ENCODE measurements around the gene RALGPS1.

Gene RALGPS1

DNA sequence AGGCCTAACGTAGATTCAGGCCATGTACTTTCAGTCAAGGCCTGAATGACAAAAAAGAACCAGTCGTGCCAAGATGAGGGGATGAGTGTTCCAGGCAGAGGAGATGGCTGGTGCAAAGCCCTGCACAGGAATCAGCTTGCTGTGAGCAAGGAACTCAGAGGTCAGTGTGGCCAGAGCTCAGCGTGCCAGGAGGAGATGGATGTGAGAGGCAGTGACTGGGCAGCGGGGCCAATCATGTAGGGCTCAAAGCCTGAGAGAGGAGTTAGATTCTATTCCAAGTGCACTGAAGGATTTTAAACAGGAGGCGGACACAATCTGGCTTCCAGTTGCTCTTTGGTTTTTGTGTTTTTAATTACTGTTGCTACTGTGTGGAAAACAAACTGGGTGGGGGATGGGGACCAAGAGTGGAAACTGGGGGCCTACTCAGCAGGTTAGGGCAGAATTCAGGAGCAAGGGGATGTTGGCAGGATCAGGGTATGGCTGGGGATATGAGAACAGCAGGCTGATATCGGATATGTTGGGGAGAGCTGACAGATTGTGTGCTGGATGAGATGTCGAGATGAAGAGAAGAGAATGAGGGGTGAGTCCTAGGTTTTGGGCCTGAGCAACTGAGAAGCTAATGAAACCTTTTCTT is 143.5 kb downstream of the RALGPS1 start:
- DNase-seq, result no peak

DNA sequence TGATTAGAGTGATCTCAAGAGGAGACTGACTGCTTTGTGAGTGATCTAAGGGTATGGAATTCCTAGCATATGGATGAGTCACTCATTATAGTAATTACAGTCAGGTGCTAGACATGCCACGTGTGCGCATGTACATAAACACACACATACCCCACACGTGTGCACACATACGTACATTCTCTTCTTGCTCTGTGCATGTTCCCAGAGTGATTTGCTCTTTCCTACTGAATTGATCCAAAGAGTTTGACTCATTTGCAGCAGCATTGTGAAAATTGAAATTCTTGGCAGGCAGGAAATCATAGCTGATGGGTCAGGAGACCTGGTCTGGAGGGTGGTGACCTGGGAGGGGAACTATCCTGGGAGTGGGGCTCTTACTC is 144.1 kb downstream of the RALGPS1 start:
- no peak for DNase-seq

DNA sequence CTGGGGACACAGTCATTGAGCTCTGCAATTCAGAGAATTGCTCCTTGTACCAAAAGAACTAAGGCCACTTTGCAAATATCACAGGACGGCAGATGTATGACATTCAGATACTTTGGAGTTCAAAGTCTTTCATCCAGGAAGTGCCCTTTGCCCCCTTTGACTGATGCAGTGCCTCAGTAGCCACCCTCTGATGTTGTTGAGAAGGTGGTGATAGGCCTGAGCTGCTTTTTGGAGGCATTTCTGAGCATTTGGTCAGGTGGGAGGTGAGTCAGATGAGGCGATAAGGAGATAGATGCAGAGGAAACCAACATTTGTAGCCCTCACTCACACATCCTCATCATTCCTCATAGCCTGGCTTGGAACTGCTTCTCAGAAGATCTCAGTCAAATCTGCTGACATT is 144.4 kb downstream of the RALGPS1 start:
- DNase-seq, result no peak

DNA sequence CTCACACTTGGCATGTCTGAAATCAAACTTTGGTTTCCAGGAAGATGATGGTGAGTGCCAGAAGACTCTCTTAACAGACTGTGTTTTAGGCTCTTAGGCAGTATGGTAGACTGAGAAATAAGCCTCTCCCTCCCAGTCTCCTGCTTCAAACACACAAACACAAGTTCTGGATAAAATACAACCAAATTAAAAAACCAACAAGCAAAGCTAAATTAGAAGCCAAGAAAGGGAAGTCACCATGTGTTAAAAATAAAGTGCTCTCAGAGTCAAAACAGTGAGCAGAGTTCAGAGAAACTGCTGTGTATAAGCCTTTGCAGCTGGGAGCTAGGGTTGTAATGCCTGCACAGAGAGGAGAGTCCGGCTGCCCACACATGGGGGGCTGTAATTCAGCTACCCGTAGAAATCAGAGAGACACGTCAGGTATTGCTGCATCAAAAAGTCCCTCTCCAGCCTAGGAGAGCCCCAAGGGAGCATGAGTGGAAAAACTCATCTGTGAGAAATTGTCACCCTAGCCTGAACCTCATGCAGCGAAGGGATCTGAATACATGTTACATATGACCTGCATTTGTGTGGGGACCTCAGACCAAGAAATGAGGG is 145.3 kb downstream of the RALGPS1 start:
- DNase-seq, result no peak

DNA sequence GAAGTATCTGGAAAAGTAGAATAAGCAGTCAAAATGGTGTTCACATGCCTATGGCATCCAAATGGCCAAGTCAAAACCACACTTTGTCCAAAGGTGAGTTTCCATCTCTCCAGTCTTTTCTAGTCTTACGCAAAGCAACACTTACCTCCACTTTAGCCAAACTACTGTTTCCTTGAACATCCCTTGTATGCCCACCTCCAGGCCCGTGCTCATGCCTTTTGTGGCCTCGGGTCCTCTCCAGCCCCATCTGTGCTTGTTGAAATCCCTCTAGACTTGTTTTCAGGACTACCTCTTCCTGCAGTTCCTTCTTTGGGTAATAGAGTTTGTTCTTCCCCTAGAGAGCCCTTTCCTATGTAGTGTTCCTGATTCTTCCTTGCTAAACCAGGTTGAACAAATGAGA is 146.8 kb downstream of the RALGPS1 start:
- no peak for DNase-seq

DNA sequence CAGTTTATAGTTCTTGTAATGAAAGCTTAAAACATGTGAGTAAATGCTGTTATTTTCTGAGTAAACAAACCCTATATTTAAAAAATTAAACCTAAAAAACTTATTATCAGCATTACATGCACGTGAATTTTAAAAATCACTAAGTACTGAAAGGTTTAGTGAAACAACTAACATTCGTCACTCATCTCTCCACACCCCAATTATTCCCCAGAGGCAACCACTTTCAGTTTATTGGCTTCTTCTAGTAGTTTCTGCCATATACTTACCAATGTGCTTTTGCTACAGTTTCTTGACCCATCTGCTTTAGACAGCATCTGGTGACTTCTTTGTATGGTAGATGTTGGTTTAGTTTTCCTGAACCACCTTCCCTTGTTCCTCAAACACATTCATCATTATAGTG is 149.8 kb downstream of the RALGPS1 start:
- DNase-seq, result no peak

DNA sequence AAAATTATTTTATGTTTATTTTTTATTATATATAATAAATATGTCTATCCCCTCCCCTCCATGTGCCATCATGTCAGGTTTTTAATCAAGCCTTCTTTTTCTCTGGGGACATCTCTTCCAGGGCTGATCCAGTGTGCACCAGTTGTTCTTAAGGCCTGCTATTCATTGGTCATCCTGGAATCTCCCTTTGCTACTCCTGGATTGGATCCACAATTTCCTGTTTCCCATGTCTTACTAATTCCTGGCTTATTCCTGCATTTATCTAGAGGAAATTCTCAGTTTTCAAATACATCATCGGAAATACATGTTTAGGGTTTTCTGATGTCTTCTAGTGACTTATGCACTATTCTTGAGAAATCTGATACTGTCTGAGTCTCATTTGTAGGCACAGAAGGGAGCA is 151.0 kb downstream of the RALGPS1 start:
- no peak for DNase-seq

DNA sequence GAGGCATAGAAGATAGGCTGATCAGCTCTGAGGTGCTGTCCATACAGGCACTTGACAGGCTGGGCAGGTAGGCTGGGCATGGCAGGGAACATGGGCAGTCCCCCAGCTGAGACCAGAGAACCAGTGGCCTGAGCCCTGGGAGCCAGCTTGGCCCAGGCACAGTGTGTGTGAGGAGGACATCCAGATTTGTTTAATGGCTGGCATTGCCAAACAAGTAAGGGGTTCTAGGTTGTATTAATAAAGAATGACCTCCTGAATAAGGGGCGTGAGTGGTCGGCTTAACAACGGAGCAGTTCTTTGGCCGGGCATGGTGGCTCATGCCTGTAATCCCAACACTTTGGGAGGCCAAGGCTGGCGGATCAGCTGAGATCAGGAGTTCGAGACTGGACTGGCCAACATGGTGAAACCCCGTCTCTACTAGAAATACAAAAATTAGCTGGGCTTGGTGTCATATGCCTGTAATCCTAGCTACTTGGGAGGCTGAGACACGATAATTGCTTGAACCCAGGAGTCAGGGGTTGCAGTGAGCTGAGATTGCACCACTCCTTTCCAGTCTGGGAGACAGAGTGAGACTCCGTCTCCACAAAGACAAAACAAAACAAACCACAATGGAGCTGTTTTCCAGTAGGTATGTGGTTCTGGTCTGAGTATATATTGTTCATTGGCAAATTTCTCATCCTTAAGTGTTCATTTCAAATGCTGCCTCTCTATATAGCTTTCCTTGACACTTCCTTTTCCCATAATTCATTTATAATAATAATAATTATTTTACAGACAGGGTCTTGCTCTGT is 151.7 kb downstream of the RALGPS1 start:
- no peak for DNase-seq

DNA sequence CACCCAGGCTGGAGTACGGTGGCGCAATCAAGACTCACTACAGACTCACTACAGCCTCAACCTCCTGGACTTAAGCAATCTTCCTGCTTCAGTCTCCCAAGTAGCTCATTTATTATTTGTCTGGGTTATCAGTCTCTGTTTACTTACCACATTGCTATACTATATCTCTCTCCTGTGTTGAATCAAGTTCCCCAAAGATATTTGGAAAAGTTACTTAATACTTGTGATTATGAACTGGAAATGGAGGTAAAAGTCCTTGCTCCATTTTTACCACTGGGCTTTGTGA is 152.2 kb downstream of the RALGPS1 start:
- DNase-seq, result no peak

DNA sequence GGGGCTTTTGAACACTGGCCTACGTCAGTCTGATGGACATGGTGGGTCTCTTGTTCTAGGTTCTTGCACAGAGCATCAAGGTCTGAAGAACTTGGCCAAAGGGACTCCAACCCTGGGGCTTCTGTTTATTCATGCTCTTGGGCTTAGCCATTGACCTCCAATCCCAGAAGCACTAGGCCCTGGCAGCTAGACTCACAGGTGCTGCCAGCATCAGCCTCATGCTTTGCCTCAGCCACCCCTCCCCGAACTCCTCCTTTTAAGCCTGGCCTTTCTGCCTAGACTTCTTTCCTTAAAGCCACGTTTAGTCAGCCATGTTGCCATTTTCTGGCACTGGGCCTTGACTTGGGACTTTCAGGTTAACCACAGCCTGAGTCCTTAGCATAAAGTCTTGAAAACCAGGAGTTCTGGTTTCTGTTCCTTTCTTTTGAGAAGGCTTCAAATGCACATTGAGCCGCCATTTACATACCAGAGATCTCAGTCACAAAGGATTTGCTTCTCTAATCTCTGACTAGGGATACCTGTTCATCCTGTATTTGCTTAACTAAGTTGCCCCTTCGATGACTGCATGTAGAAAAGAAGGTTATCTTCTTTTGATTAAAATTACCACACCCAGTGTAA is 153.1 kb downstream of the RALGPS1 start:
- DNase-seq, result no peak

DNA sequence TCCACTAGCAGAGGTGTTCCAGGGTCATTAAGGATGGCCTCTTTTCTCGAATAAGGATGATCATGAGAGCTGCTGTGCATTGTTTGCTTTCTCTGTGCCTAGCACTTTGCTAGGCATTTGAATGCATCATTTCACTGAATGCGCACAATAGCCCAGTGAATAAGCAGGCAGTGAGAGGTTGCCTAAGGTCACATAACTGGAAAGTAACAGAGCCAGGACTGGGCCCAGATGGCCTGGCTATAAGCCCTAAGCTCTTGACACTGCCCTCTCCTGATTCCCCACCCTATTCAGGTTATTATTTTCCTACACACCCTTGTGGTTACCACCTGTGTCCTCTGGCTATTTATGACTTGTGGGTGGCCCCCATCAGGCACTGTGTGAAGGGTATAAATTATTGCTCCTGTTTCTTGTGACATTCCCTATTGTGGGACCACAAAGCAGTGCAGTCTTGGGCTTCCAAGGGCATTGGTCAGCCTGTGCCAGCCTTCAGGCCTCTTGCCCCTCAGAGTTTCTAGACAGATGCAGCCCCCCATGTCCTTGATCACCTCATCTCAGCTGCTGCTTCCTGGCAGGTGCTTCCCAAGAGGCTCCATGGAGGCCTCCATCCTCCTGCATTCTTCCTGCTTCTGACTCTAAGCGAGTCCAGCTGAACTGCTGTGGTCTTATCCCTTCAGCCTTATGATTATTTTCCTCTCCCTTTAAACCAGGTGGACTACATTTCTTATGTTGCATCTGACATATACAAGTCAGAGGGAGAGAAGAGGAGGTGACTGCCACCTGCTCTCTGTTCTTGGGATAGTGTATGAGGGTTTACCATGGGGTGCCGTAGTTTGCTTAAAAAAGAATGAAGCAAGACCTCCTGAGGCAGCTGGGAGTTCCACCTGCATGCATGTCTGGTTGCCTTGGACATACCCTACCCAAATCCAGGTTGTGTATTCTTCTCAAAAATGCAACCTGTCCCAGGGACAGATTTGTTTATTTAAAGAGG is 160.3 kb downstream of the RALGPS1 start:
- no peak for DNase-seq

DNA sequence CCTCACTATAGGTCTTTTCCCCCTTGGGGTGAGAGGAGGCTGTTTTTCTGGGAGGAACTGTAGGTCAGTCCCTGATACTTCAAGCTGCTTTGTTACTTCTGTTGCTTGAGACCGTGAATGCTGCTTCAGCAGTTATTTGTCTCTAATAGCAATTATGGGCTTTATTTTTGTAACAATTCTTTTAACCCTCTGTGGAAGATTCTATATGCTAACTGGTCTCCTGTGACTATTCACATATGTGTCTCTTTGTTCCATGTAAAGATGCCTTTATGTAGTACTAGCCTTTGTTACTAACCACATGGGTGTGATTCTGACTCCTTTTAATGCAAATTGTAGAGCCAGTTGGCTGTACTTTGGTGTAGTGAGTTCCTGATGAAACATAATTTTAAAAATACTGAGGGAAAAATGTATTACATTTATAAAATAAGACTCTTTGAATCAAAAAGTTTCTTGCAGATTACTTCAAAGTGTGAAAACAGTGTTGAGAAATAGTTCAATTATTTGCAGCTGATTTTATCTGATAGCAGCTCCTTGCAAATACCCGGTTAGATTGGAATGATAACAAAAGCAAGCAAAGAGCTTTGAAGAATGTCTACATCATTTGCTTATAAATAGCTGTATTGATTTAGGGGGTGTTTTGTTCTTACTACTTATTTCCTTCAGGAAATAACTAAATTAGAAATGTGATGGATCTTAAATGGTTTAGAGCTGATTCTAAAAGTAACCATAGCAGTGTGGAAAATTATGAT is 161.2 kb downstream of the RALGPS1 start:
- DNase-seq, result no peak

DNA sequence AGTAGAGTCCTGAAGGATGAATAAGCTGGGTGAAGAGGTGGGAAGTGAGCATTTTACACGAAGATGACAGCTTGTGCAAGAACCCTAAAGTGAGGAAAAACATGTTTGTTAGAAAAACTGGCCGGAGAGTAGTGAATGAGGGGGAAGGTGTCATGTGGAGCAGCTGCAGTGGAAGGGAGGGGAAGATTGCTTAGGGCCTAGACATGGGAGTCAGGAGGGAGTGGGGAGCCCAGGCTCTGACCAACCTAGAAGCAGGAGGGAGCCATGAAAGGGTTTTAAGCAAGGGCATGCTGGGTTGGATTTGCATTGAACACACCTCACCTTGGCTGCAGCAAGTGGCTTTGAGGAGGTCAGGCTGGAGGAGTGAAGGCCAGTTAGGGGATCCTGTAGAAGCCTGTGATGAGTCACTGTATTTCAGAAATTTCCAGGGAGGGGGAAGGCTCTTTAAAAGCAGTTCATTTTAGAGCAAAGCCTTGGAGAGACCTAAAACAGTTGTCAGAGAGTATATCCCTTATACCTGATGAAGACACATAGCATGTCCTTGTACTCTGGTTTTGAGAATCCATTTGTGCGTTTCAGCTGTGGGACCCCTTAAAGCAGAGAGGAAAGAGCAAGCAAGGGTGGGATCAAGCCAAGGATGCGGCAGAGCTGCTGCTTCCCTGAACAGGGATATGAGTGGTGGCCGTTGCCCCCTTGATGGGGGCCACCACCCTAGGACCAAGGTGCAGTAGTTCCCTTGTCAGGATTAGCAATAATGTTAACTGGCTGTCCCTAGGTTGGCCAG is 162.5 kb downstream of the RALGPS1 start:
- no peak for DNase-seq

DNA sequence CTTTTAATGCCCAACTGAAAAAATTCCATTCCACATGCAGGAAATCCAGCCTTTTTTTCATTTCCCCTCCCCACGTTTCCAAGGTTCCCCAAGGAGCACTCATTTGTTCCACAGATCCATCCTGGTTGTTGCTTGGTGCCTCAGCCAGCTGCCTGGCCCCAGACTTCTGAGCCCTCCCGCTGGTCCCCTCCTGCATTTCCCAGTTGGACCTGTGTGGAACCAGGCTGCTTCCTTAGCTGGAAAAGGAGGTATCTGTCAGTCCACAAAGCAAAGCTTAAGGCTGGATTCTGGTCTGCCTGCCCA is 163.0 kb downstream of the RALGPS1 start:
- DNase-seq, result no peak

DNA sequence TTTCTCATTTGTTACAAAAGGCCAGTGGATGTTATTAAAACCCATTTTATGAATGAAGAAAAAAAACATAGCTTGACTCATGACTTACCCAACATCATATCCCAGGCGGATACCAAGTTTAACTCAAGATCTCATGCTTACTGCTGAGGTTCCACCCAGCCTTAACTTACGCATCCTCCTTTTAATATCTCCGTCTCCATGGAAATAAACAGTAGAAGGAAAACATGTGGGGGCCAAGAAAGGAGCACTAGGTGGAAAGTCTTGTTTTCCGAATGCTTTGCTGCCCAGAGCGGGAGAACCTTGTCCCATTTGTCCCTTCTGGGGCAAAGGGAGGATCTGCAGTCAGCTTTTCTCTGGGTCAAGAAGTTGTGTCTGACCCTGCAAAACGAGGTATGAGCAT is 163.8 kb downstream of the RALGPS1 start:
- DNase-seq, result no peak

DNA sequence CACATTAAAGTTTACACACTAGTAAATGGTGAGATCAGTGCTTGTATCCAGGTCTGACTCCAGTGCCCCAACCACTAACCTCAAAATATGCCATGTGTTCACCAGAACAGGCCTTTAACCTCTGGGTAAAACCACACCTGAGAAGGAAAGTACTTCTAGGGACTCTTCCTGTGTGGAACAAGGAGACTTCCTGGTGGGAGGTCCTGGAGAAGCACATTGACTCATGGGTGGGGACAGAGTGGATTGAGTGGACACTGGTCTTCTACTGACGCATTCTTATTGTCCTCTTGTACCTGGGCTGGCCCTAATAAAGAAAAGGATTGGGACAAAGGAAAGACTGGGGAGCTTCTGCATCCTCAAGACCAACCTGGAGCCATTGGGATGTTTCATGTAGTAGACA is 164.4 kb downstream of the RALGPS1 start:
- DNase-seq, result no peak

DNA sequence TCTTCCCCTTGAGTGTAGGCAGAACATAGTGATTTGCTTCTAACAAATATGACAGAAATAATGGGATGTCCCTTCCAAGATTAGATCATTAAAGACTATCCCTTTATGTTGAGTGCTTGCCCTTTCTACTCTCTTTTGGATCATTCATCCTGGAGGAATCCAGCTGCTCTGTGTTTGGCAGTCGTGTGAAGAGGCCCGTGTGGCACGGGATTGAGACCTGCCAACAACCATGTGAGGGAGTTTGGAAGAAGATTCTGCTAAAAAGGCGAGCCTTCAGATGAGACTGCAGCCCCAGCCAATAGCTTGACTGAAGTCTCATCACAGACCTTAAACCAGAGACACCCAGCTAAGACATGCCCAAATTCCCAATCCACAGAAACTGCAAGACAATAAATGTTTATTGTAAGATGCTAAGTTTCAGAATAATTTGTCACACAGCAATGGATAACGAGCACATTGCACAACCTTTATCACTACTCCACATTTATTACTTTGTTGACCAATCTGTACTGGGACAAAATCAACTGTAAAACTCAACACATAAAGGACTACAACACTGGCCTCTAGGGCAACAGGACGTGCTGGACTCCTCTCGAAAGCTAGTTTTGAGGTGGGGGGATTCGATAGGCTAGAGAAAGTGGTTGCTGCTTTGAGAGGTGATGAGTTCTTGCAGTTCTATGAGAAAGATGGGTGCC is 165.0 kb downstream of the RALGPS1 start:
- DNase-seq, result no peak

DNA sequence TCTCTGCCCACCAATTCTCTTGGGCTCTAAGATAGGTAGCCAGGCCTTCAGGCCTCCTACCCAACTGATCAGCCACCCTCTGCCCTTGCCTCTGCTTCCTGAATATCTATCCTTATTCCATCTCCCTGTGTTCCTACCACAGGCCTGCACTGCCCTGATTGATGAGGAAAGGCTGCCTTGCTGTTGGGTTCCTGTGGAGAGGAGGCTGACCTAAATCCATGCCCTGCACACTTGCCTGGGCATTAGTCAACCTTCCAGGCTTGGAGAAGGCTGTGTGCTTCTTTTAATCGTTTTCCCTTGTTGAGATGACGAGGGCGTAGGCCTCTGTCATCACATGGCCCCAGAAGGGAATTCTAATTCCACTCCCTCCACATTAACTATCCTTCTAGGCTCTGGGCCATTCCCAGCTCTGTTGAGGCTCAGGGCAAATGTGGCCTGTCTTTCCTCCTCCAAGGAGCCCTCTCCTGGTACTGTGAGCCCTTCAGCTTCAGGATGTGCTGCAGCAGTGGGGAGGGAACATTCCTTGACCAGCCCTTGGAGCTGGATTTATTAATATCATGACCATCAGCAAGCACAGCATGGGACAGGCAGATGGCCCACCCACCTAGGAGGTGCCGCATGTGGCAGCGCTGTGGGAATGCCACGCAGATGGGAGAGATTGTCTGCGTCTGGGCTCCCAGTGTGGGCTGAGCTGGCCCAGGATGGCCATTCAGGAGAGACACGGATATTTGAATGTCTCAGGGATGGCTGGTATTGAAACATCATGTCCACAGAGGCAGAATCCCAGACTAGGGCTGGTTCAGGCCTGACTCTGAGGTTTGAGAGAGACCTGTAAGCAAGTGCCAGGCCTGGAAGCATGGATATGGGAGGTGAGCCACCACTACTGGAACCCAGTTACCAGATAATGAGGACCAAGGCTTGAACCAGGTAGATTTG is 166.9 kb downstream of the RALGPS1 start:
- no peak for DNase-seq

DNA sequence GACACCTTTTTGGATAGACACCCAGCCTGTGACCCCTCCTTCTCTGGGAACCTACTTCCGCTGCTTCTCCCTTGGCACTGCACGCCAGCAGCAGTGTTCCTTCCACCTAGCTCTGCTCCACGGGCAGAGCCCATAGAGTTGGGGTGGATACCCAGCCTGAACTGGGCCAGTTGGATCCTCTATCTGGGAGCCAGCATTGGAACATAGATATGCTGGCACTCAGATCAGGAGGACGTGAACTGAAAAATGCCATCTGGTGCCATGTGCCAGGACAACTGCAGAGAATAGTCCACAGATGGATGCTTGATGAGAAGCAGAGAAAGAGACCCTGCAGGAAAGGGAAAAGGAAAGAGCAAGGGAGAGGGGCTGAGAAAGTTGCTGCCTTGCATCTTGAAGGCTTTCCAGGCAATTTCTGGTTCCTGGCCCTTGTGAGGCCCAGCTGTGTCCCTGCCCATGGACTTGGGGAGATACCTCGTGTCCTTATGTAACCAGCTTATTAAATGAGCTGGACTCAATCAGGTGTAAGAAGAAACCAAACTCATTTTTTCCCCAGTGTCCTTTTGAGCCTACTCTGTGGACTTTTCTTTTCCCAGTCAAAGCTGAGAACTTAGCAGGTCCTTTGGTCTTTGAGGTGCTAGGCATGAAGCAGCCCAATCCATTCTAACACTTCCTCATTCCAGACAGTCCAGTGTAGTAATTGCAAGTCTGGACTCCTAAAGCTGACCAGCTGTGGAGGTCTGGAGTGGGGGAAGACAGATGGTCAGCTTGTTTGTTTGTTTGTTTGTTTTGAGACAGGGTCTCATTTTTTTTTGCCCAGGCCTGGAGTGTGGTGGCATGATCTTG is 168.8 kb downstream of the RALGPS1 start:
- no peak for DNase-seq
